Measurements from ENCODE around the gene TRAF4. TPM values are rescaled to one million over a fixed set of nuclear protein-coding genes. Genes with fewer than 3 reads are reported as not detected.

TRAF4 gene
- total RNA-seq, 1 experiment from 2014 or later = 227 TPM

DNA sequence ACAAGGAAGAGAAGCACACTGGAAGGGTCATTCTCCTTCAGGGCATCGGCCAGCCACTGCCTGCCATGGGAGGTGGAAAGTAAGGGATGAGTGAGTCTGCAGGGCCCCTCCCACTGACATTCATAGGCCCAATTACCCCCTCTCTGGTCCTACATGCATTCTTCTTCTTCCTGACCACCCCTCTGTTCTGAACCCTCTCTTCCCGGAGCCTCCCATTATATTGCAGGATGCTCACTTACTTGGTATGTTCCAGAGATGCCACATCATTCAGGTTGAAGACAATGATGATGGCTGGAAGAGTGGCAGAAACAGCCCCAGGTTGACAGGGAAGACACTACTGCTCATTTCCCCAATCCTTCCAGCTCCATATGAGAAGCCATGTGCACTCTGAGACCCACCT is 28.6 kb upstream of the TRAF4 start:
- no peak for TF ChIP-seq CTCF (conservative IDR thresholded peaks at IDR 0.05)
- no peaks in the 10 kb centered on the region for H4K20me1 ChIP-seq (ENCODE audit: control insufficient read depth, insufficient read depth, insufficient read length)
- no peak overlapping the region for H2BK20ac ChIP-seq (ENCODE audit: low read depth, low read length, poor library complexity, severe bottlenecking)
- no peaks in the 10 kb centered on the region for H3K27me3 ChIP-seq (ENCODE audit: insufficient read depth, low read length)
- no peak overlapping the region for H2BK5ac ChIP-seq (ENCODE audit: insufficient read length, low read length)
- no peaks in the 10 kb centered on the region; a peak in 1 of 5 replicates for H3K9me3 Mint-ChIP-seq
- no peak for DNase-seq
- no peak overlapping the region for H3T11ph ChIP-seq (ENCODE audit: low read length)
- no peak overlapping the region for H2BK120ac ChIP-seq (ENCODE audit: low read depth, low read length, poor library complexity, severe bottlenecking)
- no peak overlapping the region for H3K23ac ChIP-seq (ENCODE audit: insufficient read length, low read depth, low read length)
- no peak overlapping the region for H3K27ac ChIP-seq (ENCODE audit: insufficient read length, low read depth, low read length)
- peaks cover 29 to 37% of the 10 kb centered on the region in 2 experiments for H3K4me1 Mint-ChIP-seq
- H3K36me3 Mint-ChIP-seq (ENCODE audit: insufficient read depth in 1 of 3, low read depth in 3 of 3) = peaks cover 28 to 42% (median 29%) of the 10 kb centered on the region in 3 experiments
- H3K4me2 ChIP-seq (ENCODE audit: insufficient read depth, insufficient read length, low read length) = no peak overlapping the region
- H3K56ac ChIP-seq (ENCODE audit: insufficient read length, low read depth, low read length) = no peak overlapping the region
- no CpG with 5 or more reads among the region's 2 CpGs for WGBS (ENCODE audit: extremely low coverage, insufficient read length, low lambda C conversion rate)
- H3K4me1 ChIP-seq (ENCODE audit: insufficient read depth, low read length) = peaks cover 3% of the 10 kb centered on the region; the same call in 1 of the 2 replicates
- H3K23me2 ChIP-seq (ENCODE audit: insufficient read length, low read depth, low read length, poor library complexity, severe bottlenecking) = peaks cover 36% of the 10 kb centered on the region
- H2BK12ac ChIP-seq (ENCODE audit: insufficient read length, low read depth, low read length) = no peak overlapping the region
- no peak overlapping the region for H4K91ac ChIP-seq (ENCODE audit: insufficient read length, low read depth, low read length)
- no peak overlapping the region for H4K8ac ChIP-seq (replicated peaks; ENCODE audit: insufficient read length, low read depth, low read length)
- no peak overlapping the region for H3K14ac ChIP-seq (ENCODE audit: insufficient read depth, low read length)
- no peak overlapping the region for H3K9ac ChIP-seq (ENCODE audit: extremely low read depth, insufficient read length, low read length)
- H3K27ac Mint-ChIP-seq = no peak overlapping the region
- H4K5ac ChIP-seq (ENCODE audit: insufficient read length, low read depth, low read length) = no peak overlapping the region
- H2AFZ ChIP-seq (ENCODE audit: low read length) = no peak overlapping the region
- H3K79me2 ChIP-seq (ENCODE audit: insufficient read depth, low read length) = peaks cover 12% of the 10 kb centered on the region; the same call in 1 of the 2 replicates
- peaks cover 4% of the 10 kb centered on the region for H3K79me1 ChIP-seq (ENCODE audit: insufficient read depth, low read depth, low read length, poor library complexity, severe bottlenecking)
- no peaks in the 10 kb centered on the region for H3K9me3 ChIP-seq (ENCODE audit: control insufficient read depth, low read depth, low read length)
- peak overlapping the region; percentile 99; a peak in 3 of 5 replicates for H3K4me3 Mint-ChIP-seq
- H3K27me3 Mint-ChIP-seq (ENCODE audit: low read depth) = no peaks in the 10 kb centered on the region
- H2BK15ac ChIP-seq (ENCODE audit: low read depth, low read length) = no peak overlapping the region
- H2AK5ac ChIP-seq (ENCODE audit: insufficient read length, low read length) = no peak overlapping the region
- H3K18ac ChIP-seq (ENCODE audit: insufficient read length, low read depth, low read length) = no peak overlapping the region
- H3K4ac ChIP-seq (ENCODE audit: low read depth, low read length) = no peak overlapping the region
